Stimulated activated CD8-positive, alpha-beta memory T cell treated with anti-CD3 and anti-CD28 coated beads, Interleukin-12 subunit alpha, Interleukin-12 subunit beta, amount 100 ng/mL, for 24 hours (primary cell): Measurements from ENCODE around the gene CTBP2.
"Not testable (repeated sequence)": the region's sequence is repeated elsewhere in the genome, so short reads cannot be mapped to it uniquely, and the experiment has no call there.

Source experiments
- DNase-seq: peaks from one replicate; pipeline ENCODE4 v3.0.0-alpha.2; 2020; ENCODE audit errors: extremely low read depth

Gene CTBP2

DNA sequence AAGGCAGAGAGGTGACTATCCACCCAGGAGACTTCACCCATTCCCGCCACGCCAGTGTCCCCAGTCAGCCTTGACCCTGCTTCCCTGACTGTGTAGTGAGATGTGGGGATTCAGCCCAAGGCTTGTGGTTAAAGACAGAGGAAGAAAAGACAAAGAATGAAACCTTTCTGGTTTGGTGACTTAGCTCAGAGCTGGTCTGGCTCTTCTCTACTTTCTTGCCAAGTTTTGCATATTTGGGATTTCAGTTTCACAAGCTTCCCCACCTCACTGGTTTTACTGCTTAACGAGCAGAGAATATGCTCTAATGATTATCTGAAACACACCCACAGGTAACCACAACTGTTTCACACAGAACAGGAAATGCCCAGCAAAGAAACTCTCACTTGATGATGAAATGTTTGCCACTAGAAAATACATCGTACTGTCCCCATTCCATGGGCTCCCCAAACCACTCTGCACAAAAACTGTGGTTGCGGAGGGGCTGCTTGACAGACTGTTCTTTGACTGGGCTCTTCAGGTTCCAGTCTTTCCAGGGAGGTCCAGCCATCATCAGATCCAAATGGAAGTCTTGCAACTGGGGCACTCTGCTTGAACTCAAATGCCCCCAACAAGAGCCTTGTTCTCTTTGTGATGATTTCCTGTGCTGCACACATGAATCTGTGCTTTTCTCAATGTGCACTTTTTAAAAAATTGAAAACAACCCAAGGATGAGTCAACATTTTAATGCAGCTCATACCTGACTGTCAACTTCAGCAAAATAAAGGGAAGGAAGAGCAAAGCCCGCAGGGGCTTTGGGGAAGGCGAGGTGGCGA is 95.5 kb downstream of the CTBP2 start:
- DNase-seq = no peak

DNA sequence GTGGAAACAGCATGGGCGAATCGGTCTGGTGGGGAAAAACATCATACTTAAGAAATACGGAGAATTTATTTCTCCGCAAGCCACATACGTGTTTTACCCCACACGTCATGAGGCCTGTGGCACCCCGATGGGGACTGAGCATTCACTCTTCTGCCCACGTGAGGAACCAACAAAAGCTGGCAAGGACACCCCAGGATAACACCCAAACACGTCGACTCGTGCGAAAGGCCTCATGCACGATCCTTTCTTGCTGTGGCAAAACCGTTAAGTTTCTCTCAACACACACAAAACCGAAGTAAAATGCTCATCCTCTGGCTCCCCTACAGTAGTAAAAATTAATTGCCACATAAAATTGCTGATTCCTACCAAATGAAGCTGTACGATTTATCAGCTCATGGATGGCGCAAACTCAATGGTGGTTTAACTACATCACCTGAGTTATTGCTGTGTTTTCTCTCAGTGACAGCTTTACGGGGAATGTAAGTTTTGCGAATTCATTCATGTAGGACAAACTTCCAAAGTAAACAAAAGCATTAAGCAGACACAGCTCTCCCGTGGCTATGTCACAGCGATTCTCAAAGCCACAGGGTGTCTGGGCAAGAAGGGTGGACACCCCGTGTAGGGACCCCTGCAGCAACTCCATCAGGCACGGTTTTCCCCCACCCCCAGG is 97.0 kb downstream of the CTBP2 start:
- no peak for DNase-seq

DNA sequence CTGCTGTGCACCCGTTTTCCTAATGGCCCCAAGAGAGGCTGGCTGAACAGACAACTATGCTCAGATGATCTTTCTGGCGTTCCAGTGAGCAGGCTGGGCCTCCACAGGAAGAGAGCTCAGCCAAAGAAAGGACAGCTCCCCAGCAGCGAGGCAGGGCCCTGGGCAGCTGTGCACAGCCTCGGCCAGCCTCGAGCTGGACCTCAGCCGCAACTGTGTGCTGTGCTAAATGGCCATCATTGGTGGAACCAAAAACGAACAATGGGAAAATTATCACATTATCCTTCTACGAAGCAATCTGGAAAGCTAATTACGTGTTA is 97.5 kb downstream of the CTBP2 start:
- no peak for DNase-seq

DNA sequence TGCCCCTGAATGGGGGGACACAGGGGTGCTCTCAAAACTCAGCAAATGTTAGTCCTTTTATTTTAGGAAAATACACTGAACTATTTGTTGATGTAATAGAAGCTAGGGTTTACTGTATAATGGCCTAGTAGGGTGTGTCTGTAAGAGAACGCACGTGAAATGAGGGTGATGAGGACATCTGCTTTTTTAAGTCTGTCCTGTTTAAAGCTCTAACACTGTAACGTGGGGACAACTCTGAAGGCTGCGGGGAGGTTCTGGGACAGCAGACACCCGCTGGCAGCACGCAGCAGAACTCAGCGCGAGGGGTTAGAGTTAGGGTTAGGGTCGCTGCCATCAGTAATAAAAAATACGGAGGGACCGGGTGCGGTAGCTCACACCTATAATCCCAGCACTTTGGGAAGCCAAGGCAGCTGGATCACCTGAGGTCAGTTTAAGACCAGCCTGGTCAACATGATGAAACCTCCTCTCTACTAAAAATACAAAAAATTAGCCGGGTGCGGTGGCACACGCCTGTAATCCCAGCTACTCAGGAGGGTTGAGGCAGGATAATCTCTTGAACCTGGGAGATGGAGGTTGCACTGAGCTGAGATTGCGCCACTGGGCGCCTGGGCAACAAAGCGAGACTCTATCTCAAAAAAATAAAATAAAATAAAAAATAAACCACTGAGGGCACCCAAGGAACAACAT is 98.0 kb downstream of the CTBP2 start:
- no peak for DNase-seq

DNA sequence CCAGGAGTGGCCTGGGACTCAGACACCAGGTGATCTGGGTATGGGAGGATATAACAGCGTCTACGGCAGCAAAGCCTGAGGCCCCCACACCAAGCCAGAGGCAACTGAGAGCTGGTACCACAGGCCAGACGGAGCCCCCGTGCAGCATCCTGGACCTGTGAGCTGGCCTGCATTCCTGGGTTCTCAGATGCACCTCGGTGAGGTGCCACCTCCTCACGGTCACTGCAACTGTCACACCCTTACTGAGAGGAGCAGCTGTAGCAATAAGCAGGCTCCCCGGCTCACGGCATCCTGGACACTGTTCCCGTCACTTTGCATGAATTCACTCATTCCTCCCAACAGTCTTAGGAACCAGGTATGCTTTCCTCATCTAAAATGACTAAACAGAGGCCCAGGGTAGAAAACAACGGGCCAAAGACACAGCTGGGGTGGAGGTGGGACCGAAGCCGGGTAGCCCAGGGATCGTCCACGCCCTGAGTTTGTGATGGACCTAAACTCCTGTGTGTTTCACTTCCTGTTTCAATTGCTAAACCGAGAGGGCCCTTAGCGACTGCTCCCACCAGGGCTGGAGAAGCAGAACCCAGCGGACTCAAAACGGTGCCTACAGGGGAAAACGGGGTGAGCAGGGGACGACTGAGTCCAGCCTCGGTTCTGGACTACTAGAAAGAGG is 98.7 kb downstream of the CTBP2 start:
- no peak for DNase-seq

DNA sequence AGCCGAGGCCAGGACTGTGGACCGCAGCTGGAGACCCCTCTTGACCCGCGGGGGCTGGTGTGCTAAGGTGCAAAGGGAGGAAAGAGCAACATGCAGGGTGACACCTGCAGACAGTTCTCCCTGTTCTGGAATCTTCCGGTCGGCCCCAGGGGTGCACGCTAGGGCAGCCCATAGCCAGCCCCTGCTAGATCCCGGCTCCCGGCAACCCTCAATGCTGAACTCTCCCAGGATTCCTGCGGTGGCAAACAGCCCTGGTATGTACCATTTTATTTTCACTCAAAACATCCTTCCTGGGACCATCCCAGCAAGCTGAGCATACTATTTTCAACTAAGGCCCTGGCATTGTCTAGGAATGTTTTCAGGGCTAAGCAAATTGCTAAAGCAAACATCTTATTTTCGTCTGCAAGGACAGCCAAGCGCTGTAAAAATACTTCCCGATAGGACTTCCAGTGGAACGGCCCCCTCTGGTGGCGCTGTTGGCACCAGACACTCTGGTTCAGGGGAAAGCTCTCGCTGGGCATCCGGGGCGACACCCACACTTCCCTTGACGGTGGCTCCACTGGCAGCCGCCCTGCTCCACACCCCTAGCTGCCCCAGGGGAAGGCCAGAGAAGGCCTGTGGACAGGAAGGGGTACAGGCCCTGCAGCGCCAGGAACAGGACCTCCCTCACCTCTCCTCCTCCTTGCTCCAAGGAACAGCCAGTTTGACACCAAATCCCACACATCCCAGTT is 99.4 kb downstream of the CTBP2 start:
- no peak for DNase-seq

DNA sequence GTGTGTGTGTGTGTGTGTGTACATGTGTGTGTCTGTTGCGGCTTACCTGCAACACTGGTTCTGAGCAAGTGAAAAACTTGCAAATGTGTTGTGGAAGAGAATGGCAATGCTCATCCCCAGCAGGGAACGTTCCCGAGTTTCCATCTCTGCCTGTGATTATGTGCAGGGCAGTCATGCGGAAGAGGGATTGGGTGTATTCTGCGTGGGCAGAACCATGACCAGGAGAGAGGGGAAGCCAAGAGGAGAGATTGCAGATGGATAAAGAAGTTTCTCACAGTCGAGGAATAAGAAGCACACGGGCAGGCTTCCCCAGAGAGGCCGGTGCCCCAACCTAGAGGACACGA is 99.9 kb downstream of the CTBP2 start:
- DNase-seq = no peak

DNA sequence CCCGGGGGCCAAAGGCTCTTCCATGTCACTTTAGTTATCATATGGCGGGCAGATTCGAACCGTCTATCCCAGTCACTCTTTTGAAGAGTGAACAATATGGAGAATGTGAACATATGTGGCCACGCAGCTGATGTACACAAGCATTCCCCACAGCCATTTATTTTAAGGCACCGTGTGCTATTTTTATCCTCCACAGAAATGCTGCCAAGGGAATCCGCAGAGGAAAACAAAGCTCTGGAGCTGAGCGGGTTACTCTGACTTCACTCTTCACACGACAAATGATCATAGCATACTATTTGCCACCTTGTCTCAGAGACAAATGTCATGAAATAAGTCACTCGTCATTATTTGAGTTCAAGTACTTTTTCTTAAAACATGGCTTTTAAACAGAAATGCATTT is 100.3 kb downstream of the CTBP2 start:
- no peak for DNase-seq

DNA sequence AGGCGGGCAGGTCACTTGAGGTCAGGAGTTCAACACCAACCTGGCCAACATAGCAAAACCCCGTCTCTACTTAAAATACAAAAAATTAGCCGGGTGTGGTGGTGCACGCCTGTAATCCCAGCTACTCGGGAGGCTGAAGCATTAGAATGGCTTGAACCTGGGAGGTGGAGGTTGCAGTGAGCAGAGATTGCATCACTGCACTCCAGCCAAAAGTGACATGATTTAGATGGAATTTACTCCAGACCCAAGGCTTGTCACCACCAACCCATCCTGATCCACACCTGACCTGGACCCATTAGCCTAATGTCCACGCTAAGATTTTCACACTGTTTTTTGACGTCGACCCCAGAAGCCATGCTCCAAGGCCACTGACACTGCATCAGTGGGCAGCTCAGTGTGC is 101.0 kb downstream of the CTBP2 start:
- not testable (repeated sequence) for DNase-seq

DNA sequence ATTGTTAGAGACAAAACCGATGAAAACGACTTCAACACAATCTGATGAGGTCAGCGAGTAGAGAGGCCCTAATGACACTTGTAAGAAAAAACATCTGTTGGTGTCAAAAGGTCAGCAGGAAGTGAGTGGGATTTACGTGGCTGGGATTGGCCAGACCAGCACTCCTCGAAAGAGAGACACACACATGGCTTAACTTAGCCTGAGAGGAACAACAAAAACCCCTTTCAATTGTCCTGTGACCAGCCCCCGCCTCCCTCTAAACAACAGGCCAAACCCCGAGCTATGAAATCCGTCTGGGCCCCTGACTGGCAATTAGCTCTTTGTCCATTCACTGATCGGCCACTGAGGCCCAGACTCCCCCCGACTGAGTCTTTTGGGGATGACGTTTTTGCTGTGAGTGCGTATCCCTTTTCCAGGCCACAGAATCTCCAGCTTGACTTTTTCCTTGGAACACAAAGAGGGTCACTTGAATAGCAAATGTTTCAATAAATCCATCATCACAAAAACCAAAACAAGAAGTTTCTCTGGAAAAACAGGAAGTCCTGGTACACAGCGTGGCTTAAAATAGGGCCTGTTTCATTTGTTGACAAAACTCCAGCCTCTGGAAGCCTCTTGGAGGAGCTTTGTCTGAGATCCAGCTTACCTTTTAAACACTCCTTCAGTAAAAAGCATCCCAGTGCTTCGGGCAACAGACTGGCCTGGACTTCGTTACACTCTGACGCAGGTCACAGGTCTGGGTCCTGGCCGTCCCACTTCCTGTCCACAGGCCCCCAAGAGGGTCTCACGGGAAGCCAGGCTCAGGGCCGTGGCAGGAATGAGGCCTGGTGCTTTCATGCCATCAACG is 103.0 kb downstream of the CTBP2 start:
- DNase-seq = no peak

DNA sequence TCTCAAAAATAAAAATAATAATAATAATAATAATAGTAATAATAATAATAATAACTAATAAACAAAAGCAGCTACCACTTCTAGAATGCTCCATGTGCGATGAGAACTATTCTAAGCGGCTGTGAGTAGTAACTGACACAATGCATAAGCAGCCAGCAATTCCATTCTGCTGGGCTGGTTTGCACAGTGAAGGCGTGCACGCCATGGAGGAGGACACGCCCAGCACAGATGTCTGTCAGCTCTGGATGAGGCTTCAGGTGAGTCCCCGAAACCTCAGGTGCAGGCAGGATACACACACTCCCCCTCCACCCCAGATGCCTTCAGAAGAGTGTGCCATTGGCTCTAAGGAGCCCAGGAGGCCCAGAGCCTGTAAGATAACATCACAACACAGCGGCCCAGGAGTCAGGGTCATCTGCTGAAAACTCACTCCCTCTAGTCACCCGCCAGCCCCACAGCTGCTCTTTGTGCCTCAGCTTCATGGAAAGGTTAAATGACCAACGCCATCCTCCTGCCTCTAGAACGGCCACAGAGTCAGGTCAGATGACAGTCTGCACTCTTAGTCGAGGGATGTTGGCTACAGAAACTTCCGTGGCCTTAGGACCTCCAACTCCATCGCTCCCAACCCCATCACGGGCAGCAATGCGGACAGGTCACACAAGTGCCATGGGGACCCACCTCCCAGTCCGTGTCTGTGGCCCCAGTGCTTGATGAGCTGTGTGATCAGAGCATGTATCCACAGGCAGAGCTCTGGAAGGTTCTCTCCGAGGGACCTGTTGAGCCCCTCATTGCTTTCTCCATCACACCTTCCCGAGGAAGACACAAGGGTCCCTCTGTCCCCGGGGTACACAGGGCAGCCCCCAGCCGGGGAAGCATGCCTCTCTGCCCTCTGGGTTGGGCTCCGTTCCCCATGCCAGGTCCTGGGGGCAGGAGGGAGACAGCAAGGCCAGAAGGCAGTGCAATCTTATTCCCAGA is 103.9 kb downstream of the CTBP2 start:
- DNase-seq = no peak

DNA sequence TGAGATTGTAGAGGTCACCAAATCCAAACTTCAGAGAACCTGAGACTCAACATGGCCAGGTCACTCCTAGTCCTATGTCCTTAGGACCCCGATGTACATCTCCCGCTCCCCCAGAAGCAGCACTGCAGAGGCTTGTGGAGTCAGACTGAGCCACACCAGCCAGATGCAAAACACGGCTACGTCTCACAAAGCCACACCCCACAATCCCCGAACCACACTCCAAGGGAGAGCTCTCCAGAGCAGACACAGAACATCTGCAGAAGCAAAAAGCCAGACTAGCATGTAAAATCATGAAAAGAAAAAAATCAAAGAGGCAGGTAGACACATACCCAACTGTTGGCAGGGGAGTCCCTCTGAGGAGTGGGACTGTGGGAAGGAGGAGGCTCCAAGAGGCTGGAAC is 104.9 kb downstream of the CTBP2 start:
- no peak for DNase-seq

DNA sequence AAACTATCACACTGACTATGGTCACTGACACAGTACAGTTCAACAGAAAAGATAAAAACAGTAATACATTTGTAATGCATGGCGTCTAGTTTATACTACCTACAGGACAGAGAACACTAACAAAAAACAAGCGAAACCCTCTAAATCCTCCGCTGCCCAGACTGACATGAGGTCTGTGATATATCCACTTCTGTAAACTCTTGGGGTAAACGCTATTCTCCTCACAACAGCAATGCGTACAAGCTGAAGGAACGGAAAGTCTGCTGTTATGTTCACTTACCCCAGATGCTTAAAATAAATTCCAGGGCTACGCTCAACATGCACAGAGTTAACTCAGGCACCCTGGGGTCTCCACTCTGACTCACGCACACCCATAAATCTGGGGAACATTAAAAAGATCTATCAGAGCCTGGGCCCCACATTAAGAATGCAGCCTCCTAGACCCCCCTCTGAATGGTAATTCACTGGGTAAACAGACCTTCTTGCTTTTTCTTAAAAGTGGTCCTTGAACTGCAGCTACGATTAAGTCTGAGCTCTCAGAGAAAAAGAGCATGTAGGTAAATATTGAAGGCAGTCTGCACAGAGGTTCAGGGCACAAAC is 105.6 kb downstream of the CTBP2 start:
- no peak for DNase-seq

DNA sequence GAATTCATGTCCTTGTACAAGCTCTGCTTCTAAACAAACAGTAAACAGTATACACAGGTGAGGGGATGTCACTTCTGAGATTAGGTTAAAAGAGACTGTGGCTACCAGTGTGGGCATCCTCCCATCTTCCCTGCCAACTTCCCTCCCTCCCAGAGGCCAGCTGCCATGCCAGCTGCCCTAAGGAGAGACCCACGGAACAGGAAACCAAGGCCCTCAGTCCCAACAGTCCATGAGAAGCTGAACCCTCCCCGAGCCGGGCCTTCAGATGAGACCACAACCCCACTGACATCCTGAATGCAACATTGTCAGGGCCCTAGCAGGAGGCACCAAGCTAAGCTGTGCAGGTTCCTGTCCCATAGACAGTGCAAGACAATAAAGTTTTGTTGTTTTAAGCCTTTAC is 106.1 kb downstream of the CTBP2 start:
- DNase-seq = no peak

DNA sequence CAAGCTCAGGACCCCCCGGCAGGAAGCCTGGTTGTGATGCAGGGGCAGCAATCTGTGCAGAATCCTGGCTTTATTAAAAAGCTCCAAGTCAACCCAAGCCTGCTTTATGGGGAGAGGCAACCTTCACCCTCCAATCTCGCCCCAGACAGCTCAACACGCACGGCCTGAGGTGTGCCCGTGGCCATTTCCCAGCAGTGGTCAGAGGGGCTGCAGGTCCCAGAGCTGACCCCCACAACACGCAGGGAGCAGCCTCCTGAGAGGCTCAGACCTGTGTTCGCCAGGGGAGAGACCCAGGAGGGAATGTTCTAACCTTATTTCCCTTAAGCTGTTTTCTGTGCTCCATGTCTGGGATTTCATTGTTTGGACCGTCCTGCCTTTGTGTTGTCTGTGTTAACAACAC is 108.2 kb downstream of the CTBP2 start:
- DNase-seq = no peak

DNA sequence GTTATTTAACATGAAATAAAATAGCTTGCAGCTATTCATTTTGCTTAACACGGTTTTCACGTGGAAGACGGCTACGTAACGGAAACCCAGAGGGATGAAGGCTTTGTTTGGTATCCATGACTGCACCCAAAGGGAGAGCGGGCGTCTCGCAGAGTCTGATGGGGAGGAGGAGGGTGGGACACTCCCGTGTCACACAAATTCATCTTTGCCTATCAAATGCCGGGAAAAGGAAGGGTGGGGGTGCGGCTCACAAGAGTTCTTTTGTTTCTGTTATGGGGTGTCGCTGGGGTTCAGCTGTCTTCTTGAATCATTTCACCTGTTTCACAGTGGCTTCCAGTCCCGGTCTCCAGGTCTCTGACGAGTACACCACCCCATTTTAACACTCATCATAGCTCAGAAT is 110.0 kb downstream of the CTBP2 start:
- DNase-seq = no peak

DNA sequence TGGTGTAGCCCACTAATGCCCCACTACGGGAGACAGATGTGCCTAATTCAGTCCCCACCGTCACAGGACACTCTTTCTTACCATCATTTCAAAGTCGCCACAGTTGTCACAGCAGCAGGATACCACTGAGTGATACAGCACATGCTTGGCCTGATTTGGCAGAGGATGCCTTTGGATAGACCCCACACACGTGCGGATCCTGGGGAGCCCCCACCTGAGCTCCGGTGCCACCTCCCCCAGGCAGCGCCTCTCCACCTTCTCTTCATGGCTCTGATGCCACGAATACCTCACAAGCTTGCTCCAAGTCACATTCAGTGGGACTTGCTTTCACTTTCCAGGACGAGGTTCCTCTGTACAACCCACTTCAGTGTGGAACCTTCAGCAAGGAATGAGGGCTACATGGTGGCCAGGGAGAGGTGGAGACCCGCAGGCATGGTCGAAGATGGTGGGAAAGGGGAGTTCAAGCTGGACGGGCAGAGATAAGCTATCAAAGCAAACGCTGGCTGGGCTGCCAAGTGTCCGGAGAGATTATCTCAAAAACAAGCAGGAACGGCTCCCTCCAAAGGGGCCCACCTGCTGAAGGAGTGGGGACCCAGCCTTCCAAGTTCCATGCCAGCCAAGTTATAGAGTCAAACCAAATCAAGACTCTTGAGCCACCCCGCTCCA is 111.0 kb downstream of the CTBP2 start:
- no peak for DNase-seq

DNA sequence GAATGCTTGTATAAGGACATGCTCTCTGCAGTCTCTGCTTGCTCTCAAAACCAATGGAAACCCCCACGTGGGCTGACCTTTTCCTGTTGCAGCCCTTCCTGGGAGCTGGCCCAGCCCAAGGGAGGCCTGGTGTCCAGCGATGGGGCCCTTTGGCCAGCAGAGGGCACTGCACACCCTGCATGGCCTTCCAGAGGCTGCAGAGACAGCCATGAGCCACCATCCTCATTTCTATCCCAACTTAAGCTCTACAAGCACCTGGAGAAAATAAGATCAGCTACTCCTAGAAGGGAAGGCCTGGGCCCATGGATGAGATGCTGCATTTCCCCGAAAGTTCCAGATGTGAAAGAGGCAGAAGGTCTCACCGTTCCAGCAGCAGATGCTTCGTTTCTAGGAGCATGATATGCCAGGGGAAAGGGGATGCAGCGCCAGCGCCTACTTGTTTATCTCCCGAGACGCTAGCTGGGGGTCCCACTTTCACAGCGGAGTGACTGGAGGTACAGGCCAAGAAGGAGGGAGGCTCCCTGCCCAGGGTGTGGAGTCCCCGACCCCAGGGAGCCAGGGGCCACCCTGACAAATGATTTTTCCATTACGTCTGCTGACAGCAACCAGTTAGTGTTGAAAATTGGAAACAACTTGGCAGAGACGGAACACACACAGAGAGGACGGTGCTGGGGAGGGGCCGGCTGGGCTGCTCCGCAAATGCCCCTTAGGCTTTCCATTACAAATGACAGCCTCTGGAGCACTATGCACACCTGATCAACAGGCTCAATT is 112.1 kb downstream of the CTBP2 start:
- peak; percentile 16 for DNase-seq
